Gastrocnemius medialis (tissue), 4 donors: ENCODE data around the gene HECA.

Experiments used
- POLR2A ChIP-seq, 2 donors: fragments of 450-650 bp; IDR thresholded peaks; one replicate each; pipeline ENCODE4 v1.6.1; 2017; ENCODE audit warnings: antibody characterized with exemption in 2 of 2, mild to moderate bottlenecking in 2 of 2, moderate library complexity in 2 of 2
- TF ChIP-seq, protein P1 (sequence below), 5 experiments: fragments of 450-650 bp in 3 of 5; fragments of 200-600 bp in 2 of 5; sonication (generic) in 2 of 5; IDR thresholded peaks in 4 of 5; conservative IDR thresholded peaks in 1 of 5; 1 replicate in 4 of 5; 2 replicates in 1 of 5; pipeline ENCODE4 v1.5.1; 2016 to 2019; ENCODE audit warnings: antibody characterized with exemption in 5 of 5, mild to moderate bottlenecking in 3 of 5, moderate library complexity in 3 of 5

DNA sequence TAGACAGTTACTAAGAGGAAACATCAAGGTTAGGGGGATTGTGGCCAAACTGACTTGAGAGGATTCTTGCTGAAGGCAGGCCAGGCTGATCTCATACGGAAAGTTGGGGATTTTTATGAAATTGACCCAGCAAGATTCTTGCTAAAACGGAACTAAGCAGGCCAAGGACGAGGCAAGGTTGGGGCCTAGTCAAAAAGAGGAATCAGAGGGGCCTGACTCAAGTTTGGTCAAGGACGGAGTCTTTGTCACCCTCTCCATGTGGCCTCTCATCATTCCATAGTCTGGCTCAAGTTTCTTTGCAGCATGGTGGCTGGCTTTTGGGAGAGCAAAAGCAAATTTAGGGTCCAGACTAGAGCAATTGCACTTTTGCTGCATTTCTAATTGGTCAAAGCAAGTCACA is 7.9 kb upstream of the HECA start:
- TF ChIP-seq POLR2A (IDR thresholded peaks at IDR 0.05) = no peak
- TF ChIP-seq, protein P1, sequence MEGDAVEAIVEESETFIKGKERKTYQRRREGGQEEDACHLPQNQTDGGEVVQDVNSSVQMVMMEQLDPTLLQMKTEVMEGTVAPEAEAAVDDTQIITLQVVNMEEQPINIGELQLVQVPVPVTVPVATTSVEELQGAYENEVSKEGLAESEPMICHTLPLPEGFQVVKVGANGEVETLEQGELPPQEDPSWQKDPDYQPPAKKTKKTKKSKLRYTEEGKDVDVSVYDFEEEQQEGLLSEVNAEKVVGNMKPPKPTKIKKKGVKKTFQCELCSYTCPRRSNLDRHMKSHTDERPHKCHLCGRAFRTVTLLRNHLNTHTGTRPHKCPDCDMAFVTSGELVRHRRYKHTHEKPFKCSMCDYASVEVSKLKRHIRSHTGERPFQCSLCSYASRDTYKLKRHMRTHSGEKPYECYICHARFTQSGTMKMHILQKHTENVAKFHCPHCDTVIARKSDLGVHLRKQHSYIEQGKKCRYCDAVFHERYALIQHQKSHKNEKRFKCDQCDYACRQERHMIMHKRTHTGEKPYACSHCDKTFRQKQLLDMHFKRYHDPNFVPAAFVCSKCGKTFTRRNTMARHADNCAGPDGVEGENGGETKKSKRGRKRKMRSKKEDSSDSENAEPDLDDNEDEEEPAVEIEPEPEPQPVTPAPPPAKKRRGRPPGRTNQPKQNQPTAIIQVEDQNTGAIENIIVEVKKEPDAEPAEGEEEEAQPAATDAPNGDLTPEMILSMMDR (IDR thresholded peaks at IDR 0.05 in 4 of 5, conservative IDR thresholded peaks at IDR 0.05 in 1 of 5) = no peak
